GM12875 (cell line): ENCODE measurements around the gene IER3.
A peak's percentile ranks its signal among the peaks of the same experiment; 100 is the strongest.

Experiments
- H3K4me3 ChIP-seq: one replicate; pipeline ENCODE4 v1.5.1; 2011; ENCODE audit warnings: low read depth, low read length, control low read depth
- TF ChIP-seq, protein P1 (sequence below): IDR thresholded peaks from 2 replicates; pipeline ENCODE4 v1.5.1; 2011; ENCODE audit warnings: low read depth, mild to moderate bottlenecking, control low read depth, inconsistent platforms, low read length, moderate library complexity, borderline replicate concordance; ENCODE audit not compliant: insufficient read depth

The IER3 gene

DNA sequence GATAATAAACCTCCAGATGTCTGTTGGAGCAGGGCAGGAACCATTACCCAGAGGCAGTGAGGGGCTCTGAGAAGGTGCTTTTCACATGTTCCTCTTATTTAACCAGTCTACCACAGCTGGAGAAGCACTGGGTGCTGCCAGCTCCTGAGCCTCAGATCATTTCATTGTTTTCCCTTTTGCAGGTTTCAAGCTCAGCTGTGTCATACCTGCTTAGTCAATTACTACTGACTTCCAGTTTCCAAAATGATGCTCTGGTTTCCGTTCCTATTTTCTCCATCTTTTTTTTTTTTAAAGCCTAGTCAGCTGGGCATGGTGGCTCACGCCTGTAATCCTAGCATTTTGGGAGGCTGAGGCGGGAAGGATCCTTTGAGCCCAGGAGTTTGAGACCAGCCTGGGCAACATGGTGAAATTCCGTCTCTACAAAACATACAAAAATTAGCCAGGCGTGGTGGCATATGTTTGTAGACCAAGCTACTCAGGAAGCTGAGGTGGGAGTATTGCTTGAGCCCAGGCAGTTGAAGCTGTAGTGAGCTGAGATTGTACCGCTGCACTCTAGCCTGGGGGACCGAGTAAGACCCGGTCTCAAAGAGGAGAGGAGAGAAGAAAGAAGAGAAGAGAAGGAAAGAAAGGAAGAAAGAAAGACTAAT, 8.6 kb downstream of the IER3 start:
- no peak overlapping the region for H3K4me3 ChIP-seq
- TF ChIP-seq, protein P1, sequence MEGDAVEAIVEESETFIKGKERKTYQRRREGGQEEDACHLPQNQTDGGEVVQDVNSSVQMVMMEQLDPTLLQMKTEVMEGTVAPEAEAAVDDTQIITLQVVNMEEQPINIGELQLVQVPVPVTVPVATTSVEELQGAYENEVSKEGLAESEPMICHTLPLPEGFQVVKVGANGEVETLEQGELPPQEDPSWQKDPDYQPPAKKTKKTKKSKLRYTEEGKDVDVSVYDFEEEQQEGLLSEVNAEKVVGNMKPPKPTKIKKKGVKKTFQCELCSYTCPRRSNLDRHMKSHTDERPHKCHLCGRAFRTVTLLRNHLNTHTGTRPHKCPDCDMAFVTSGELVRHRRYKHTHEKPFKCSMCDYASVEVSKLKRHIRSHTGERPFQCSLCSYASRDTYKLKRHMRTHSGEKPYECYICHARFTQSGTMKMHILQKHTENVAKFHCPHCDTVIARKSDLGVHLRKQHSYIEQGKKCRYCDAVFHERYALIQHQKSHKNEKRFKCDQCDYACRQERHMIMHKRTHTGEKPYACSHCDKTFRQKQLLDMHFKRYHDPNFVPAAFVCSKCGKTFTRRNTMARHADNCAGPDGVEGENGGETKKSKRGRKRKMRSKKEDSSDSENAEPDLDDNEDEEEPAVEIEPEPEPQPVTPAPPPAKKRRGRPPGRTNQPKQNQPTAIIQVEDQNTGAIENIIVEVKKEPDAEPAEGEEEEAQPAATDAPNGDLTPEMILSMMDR = no peak

DNA sequence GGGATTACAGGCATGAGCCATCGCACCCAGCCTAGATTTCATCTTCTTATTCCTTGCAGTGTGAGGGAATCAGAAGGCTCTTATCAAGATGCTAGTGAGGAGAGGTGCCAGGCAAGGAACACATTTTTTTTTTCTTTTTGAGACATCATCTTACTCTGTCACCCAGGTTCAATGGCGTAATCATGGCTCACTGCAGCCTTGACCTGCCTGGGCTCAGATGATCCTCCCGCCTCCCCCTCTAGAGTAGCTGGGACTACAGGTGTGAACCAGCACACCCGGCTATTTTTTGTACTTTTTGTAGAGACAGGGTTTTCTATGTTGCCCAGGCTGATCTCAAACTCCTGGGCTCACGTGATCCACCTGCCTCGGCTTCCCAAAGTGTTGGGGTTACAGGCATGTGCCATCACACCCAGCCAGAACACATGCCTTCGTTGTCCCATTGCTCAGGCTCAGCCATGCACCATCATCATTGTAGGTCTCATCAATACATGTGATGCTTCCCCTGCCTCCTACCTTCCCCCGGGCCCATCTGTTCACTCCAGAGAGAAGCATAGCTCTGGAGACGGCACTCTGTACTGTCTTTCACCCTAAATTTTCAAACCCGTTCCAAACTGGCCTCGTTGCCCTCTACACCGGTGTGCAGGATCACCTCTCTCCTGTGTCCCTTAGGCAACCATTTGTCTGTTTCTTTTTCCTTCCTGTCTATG, 12.0 kb downstream of the IER3 start:
- H3K4me3 ChIP-seq = no peak overlapping the region
- TF ChIP-seq, protein P1 = no peak

DNA sequence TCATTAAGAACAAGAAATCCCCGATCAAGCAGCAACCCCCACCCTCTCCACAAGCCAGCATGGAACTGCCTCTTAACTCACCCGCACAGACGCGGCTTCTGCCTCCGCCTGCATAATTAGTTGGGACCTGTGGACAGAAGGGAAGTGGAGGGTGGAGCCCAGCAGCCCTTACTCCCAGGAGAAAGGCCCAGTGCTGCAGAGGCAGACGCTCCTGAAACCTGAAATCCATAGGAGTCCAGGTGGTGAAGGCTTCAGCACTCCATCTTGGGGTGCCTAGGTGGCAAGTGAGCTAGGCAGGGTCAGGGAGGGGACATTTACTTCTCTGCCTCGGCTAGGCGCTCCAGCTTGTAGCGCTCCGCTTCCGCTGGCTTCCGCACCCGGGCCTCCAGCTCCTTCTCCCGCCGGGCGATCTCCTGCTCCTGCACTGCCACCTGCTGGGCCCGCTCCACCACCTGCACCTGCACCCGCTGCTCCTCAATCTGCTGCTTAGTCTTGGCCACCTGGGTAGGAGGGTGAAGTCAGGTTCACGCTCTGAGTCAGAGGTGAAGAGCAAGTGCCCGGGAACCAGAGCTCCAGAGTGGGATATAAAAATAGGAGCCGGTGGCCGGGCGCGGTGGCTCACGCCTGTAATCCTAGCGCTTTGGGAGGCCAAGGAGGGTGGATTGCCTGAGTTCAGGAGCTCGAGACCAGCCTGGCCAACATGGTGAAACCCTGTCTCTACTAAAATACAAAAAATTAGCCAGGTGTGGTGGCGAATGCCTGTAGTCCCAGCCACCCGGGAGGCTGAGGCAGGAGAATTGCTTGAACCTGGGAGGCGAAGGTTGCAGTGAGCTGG, 13.5 kb downstream of the IER3 start:
- no peak overlapping the region for H3K4me3 ChIP-seq
- TF ChIP-seq, protein P1 = peak; percentile 84

DNA sequence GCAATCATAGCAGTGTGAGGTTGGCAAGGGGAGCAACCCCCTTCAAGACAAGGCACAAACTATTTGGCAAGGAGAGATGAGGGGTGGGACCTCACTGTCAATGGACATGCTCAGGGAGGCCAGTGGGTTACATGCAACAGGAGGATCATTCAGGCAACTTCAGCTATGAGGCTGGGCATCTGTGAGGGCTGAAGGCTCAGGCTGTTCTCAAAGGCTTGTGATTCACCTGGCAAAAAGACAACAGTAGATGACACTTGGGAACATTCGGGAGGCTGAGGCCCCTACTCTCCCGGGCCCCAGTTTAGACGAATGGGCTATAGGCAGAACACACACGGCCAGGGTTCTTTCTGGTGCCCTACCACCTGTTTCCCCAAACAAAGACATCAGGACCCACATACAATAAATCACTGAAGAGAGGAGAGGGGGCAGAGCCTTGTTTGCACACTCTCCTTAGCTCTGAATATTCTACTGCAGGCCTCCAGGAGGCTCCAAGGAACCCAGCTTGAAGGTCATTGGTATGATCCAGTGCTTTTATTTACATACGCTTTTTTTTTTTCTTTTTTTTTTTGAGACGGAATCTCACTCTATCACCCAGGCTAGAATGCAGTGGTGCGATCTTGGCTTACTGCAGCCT, 16.3 kb downstream of the IER3 start:
- H3K4me3 ChIP-seq = no peak overlapping the region
- TF ChIP-seq, protein P1 = no peak

DNA sequence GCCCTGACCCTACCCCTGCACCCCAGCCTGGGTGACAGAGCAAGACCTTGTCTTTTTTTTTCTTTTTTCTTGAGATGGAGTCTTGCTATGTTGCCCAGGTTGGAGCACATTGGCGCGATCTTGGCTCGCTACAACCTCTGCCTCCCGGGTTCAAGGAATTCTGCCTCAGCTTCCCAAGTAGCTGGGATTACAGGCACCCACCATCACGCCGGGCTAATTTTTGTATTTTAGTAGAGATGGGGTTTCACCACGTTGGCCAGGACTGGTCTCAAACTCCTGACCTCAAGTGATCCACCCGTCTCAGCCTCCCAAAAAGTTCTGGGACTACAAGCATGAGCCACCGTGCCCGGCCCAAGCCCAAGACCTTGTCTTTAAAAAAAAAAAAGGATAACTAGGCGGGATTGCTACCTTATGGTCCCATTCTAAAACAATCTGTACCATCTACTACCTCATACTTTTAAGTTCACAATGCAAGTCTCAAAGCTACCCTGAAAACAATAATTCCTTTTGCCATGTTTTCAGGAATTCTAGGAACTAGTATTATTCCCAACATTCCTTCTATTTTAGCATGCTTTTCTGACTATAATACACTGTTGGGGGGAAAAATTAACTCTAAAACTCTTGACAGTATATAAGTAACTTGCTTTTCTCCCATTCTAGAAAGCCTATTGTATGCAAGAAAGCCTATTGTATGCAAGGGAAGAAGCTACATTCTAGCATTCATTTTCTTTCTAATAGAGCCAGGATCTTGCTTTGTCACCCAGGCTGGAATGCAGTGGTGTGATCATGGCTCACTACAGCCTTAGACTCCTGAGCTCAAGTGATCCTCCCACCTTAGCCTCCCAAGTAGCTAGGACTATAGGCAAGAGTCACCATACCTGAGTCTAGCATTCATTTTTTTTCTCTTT, 17.6 kb downstream of the IER3 start:
- TF ChIP-seq, protein P1 = no peak
- no peak overlapping the region for H3K4me3 ChIP-seq
